Heart left ventricle (tissue), 16 donors: ENCODE data around the gene MSRB2. TPM values are rescaled to one million over a fixed set of nuclear protein-coding genes. Genes with fewer than 3 reads are reported as not detected.
"Not testable (repeated sequence)": the region's sequence is repeated elsewhere in the genome, so short reads cannot be mapped to it uniquely, and the experiment has no call there.

Experiments
- ATAC-seq, 4 donors: fragments of 200-7000 bp; cut with Tn5 transposase; one replicate each; pipeline ENCODE4 v1.9.1; 2020 to 2022; ENCODE audit warnings: moderate library complexity in 4 of 4, mild to moderate bottlenecking in 3 of 4, moderate number of reproducible peaks in 1 of 4
- DNase-seq, 5 donors: peaks; one replicate each; pipeline ENCODE4 v3.0.0-alpha.2; 2020
- H3K27ac ChIP-seq, 12 donors: fragments of 200-600 bp; sonication (generic) in 4 of 12; one replicate each; pipeline versions ENCODE4 v1.5.0 to v1.8.0; 2016 to 2022; ENCODE audit warnings: mild to moderate bottlenecking in 2 of 12
- H3K27me3 ChIP-seq, 9 donors: fragments of 200-600 bp; sonication (generic) in 2 of 9; one replicate each; pipeline versions ENCODE4 v1.5.1 to v1.8.0; 2016 to 2022; ENCODE audit warnings: mild to moderate bottlenecking in 3 of 9
- H3K36me3 ChIP-seq, 9 donors: fragments of 200-600 bp; sonication (generic) in 2 of 9; one replicate each; pipeline versions ENCODE4 v1.5.0 to v1.8.0; 2018 to 2022; ENCODE audit warnings: mild to moderate bottlenecking in 2 of 9
- H3K4me1 ChIP-seq, 12 donors: fragments of 200-600 bp; sonication (generic) in 4 of 12; one replicate each; pipeline versions ENCODE4 v1.5.0 to v1.8.0; 2016 to 2022; ENCODE audit warnings: mild to moderate bottlenecking in 3 of 12
- H3K4me3 ChIP-seq, 12 donors: fragments of 200-600 bp; sonication (generic) in 4 of 12; one replicate each; pipeline versions ENCODE4 v1.5.0 to v1.8.0; 2017 to 2022; ENCODE audit warnings: mild to moderate bottlenecking in 9 of 12, moderate library complexity in 4 of 12
- H3K9me3 ChIP-seq, 12 donors: fragments of 200-600 bp; sonication (generic) in 4 of 12; one replicate each; pipeline versions ENCODE4 v1.5.0 to v1.8.0; 2016 to 2022; ENCODE audit warnings: mild to moderate bottlenecking in 1 of 12
- POLR2A ChIP-seq, 2 donors: fragments of 450-650 bp; IDR thresholded peaks; one replicate each; pipeline ENCODE4 v1.6.1; 2017; ENCODE audit warnings: antibody characterized with exemption in 2 of 2, mild to moderate bottlenecking in 2 of 2, moderate library complexity in 2 of 2
- WGBS, 4 donors: extraction: QIAGEN DNeasy Blood & Tissue Kit in 2 of 4; methylation state at CpG; one replicate each; pipeline versions ENCODE4 v1.1.5 to v1.1.7; 2013 to 2018; 5-methylcytosine and 5-hydroxymethylcytosine counted together
- intact Hi-C, 10 donors: fragments of 100-400 bp; cut with DNase I; formaldehyde crosslinking; loops; one replicate each; pipeline versions ENCODE4 v1.11.1 to v1.14.2; 2022
- polyA plus RNA-seq, 2 donors: library from polyadenylated mRNA; stranded (reverse); fragments of 200-250 nt; gene quantifications; one replicate each; pipeline ENCODE4 v1.2.3, GENCODE V29; 2013
- total RNA-seq, 9 donors: library from RNA; depleted of rRNA in 2 of 9; stranded (reverse); fragments of >200 nt in 2 of 9; fragmentation: NEBNext Ultra II Directional in 3 of 9; extraction: Animal tissue kit (Norgen Biotek cat#: 25700) in 3 of 9; gene quantifications; one replicate each; pipeline versions ENCODE4 v1.1.0 to v1.2.4, GENCODE V29; 2016 to 2023
- TF ChIP-seq, protein P1 (sequence below), 12 donors: fragments of 200-600 bp; sonication (generic) in 4 of 12; IDR thresholded peaks; one replicate each; pipeline versions ENCODE4 v1.5.0 to v1.8.0; 2018 to 2022; ENCODE audit warnings: antibody characterized with exemption in 12 of 12, mild to moderate bottlenecking in 5 of 12
- donor health status: ischemic (EF 13 %, LVEDD 7.1; RV severe dilation, severe dysfunction).
- donor health status: healthy with polysubstance abuse.
- donor health status: DM: no; HTN: yes; CAD: no.
- donor health status: DM: no; HTN: no; CAD: no.
- donor health status: ischemic (EF 25% LVEDD 6.9; RV normal size, moderate dysfunction).
- donor health status: ischemic (EF 25% LVEDD 5.7; RV mildly dilated, moderate dysfunction).
- donor health status: healthy.
- donor health status: DM: yes; HTN: yes; CAD: no.
- donor health status: ischemic (EF 35%, LVEDD 5.7; RV mildly dilated, moderate dysfunction).
- donor health status: nonischemic (EF 11% LVEDD 7.7; RV severe dilation, severe dysfunction).
- donor health status: DM: yes; HTN: yes; CAD: no.
- donor health status: PGD.
- donor health status: ischemic (EF 29% LVEDD 5.4; RV normal size, mild dysfunction).
- donor health status: nonischemic (EF 23%, LVEDD 6.1; RV moderate dilation, normal function).

MSRB2 gene
- total and polyA plus RNA-seq, 11 donors: 35.1 to 200 (median 139) TPM

DNA sequence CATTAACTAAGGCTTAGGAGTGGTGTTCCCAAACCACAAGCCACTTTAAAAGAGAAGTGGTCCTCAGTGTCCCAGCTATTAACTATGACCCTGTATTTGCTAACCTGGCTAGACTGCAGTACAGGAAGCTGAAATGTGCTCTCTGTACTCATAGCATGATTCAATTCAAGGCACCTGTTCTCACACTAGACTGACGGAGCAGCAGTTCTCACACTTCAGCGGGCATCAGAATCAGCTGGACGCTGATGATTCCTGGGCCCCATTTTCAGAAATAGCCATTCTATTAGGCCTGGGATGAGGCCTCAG is 24.5 kb upstream of the MSRB2 start:
- H3K36me3 ChIP-seq: no peaks in the 10 kb centered on the region
- TF ChIP-seq, protein P1, sequence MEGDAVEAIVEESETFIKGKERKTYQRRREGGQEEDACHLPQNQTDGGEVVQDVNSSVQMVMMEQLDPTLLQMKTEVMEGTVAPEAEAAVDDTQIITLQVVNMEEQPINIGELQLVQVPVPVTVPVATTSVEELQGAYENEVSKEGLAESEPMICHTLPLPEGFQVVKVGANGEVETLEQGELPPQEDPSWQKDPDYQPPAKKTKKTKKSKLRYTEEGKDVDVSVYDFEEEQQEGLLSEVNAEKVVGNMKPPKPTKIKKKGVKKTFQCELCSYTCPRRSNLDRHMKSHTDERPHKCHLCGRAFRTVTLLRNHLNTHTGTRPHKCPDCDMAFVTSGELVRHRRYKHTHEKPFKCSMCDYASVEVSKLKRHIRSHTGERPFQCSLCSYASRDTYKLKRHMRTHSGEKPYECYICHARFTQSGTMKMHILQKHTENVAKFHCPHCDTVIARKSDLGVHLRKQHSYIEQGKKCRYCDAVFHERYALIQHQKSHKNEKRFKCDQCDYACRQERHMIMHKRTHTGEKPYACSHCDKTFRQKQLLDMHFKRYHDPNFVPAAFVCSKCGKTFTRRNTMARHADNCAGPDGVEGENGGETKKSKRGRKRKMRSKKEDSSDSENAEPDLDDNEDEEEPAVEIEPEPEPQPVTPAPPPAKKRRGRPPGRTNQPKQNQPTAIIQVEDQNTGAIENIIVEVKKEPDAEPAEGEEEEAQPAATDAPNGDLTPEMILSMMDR (IDR thresholded peaks at IDR 0.05): no peak
- no peak for TF ChIP-seq POLR2A (IDR thresholded peaks at IDR 0.05)
- intact Hi-C loops: no loop called here
- H3K4me3 ChIP-seq: no peak overlapping the region
- no peaks in the 10 kb centered on the region for H3K9me3 ChIP-seq
- ATAC-seq (no peak), DNase-seq (no peak)
- no peak overlapping the region for H3K27ac ChIP-seq
- H3K4me1 ChIP-seq: peaks cover 0 to 12% (median 2%) of the 10 kb centered on the region in 12 donors
- WGBS, 4 donors: 89 to 100% (median 94%) methylated on average over 3 of the region's 3 CpGs
- H3K27me3 ChIP-seq: peaks cover 0 to 2% (median 0%) of the 10 kb centered on the region in 9 donors

DNA sequence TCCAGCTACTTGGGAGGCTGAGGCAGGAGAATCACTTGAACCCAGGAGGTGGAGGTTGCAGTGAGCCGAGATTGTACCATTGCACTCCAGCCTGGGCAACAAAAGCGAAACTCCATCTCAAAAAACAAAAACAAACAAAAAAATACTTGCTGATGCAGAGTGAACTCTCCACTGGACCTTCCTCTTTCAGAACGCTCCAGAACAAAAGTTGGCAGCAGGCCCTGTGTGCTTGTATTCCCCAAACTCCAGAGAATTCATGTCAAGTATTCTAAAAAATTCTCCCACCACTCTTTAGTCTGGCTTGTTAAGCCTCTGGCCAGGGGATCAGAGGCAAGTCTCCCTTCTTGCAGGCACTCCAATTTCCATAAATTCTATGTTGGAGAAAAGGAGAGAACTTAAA is 22.8 kb upstream of the MSRB2 start:
- 47 to 69% (median 59%) methylated on average over 3 of the region's 3 CpGs for WGBS, 4 donors
- intact Hi-C loops, H3K27me3 ChIP-seq, ATAC-seq, H3K4me3 ChIP-seq, H3K9me3 ChIP-seq, H3K36me3 ChIP-seq, H3K4me1 ChIP-seq: not testable (repeated sequence)
- peak in 2 of 5 donors; percentile 32 to 62 for DNase-seq
- H3K27ac ChIP-seq: peak overlapping the region in 1 of 12 donors; percentile 73

DNA sequence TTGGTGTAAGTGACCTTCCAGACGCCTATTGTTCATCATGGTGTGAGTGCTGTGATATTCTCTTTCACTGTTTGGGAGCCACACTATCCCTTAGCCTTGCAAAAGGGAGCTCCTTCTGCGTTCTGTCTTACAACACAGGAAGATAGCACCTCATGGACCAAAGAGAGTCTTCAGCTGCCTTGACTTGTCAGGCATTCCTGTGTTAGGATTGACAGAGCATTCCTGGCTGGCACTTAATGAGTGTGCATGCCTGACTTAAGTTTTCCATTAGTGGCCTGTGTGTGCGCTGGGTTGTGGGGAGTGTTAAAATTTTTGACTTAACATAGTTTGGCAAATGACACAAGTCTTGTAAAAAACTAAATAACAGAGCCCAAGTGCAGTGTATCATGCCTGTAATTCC is 21.9 kb upstream of the MSRB2 start:
- no peaks in the 10 kb centered on the region for H3K9me3 ChIP-seq
- H3K27me3 ChIP-seq: peaks cover 0 to 4% (median under 1%) of the 10 kb centered on the region in 9 donors
- H3K27ac ChIP-seq: no peak overlapping the region
- ATAC-seq (no peak), DNase-seq (no peak)
- intact Hi-C loops: no loop called here
- H3K36me3 ChIP-seq: no peaks in the 10 kb centered on the region
- H3K4me1 ChIP-seq: peaks cover 0 to 5% (median 0%) of the 10 kb centered on the region in 12 donors
- TF ChIP-seq, protein P1 (IDR thresholded peaks at IDR 0.05): no peak
- no peak for TF ChIP-seq POLR2A (IDR thresholded peaks at IDR 0.05)
- WGBS, 4 donors: 82 to 91% (median 90%) methylated on average over 3 of the region's 3 CpGs
- H3K4me3 ChIP-seq: no peak overlapping the region

DNA sequence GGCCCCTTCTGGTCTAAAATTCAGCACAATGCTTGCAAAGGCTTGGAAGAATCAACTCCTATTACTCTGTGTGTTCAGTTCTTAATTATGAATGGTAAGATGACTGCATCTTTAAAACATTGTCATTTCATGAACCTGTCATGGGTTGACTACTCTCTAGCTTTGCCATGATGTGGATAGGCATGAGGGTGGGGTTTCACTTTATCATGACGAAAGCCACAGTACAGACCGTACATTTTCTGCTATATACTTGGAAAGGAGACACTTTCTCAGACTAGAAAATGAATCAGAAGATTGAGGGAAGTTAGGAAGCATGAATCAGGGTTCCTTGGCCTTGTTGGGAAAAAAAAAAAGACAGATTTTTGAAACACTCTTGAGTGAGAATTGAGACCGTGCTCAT is 19.7 kb upstream of the MSRB2 start:
- no peaks in the 10 kb centered on the region for H3K9me3 ChIP-seq
- intact Hi-C loops: no loop called here
- no peak for ATAC-seq

DNA sequence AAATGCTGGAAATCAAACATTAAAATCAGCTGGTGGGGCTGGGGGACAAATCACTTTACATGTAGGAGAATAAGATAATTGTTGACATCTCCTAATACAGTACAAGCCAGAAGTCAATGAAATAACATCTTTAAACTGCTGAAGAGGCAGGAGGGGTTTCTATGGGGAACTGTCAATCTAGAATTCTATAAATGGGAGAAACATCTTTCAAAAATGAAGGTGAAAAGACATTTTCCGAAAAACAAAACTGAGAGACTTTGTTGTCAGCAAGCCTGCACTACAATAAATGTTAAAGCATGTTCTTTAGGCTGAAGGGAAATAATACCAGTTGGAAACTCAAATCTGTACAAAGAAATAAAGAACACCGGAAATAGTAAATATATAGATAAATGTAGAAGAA is 17.3 kb upstream of the MSRB2 start:
- no peak overlapping the region for H3K27ac ChIP-seq
- ATAC-seq (no peak), DNase-seq (no peak)
- no peaks in the 10 kb centered on the region for H3K36me3 ChIP-seq
- peaks cover 0 to 2% (median 0%) of the 10 kb centered on the region in 12 donors for H3K4me1 ChIP-seq
- no peaks in the 10 kb centered on the region for H3K9me3 ChIP-seq
- no peak overlapping the region for H3K4me3 ChIP-seq
- H3K27me3 ChIP-seq: peaks cover 0 to 12% (median 2%) of the 10 kb centered on the region in 9 donors
- TF ChIP-seq POLR2A (IDR thresholded peaks at IDR 0.05): no peak
- TF ChIP-seq, protein P1 (IDR thresholded peaks at IDR 0.05): no peak
- 90 to 97% (median 94%) methylated on average over 2 of the region's 2 CpGs for WGBS, 4 donors
- intact Hi-C loops: no loop called here

More for the DNA sequence above, 19.7 kb upstream of the MSRB2 start:
- no peak overlapping the region for H3K27ac ChIP-seq
- TF ChIP-seq, protein P1 (IDR thresholded peaks at IDR 0.05): no peak
- TF ChIP-seq POLR2A (IDR thresholded peaks at IDR 0.05): no peak
- peaks cover 0 to 5% (median 0%) of the 10 kb centered on the region in 12 donors for H3K4me1 ChIP-seq
- DNase-seq: no peak
- H3K36me3 ChIP-seq: no peaks in the 10 kb centered on the region
- peaks cover 0 to 12% (median 2%) of the 10 kb centered on the region in 9 donors for H3K27me3 ChIP-seq
- 89 to 95% (median 92%) methylated on average over 3 of the region's 3 CpGs for WGBS, 4 donors
- H3K4me3 ChIP-seq: no peak overlapping the region
